Body of pancreas (tissue), 4 donors: ENCODE results near the gene ARFRP1. TPM values are rescaled to one million over a fixed set of nuclear protein-coding genes. Genes with fewer than 3 reads are reported as not detected.

ENCODE experiments used
- ATAC-seq: fragments of 150-250 bp; one replicate; pipeline ENCODE4 v1.9.1; 2016
- DNase-seq, 4 donors: peaks; one replicate each; pipeline ENCODE4 v3.0.0-alpha.2; 2019
- H3K27ac ChIP-seq, 4 donors: fragments of 200-600 bp; sonication (generic); 1 replicate in 3 of 4; 2 replicates in 1 of 4; pipeline versions ENCODE4 v1.5.1 to v1.6.1; 2016 to 2019; ENCODE audit warnings: mild to moderate bottlenecking in 1 of 4, mixed read lengths in 1 of 4, moderate library complexity in 1 of 4
- H3K27me3 ChIP-seq, 2 donors: fragments of 200-600 bp; sonication (generic); one replicate each; pipeline ENCODE4 v1.6.0; 2016; ENCODE audit warnings: mild to moderate bottlenecking in 1 of 2
- H3K36me3 ChIP-seq, 2 donors: fragments of 200-600 bp; sonication (generic); replicated peaks in 1 of 2; 2 replicates each; pipeline ENCODE4 v1.5.1; 2016; ENCODE audit warnings: low read depth in 2 of 2; ENCODE audit not compliant: insufficient read depth in 1 of 2
- H3K4me1 ChIP-seq: fragments of 200-600 bp; sonication (generic); one replicate; pipeline ENCODE4 v1.6.0; 2016
- H3K4me3 ChIP-seq, 2 donors: fragments of 200-600 bp; sonication (generic); 1 replicate in 1 of 2; 2 replicates in 1 of 2; pipeline ENCODE4 v1.5.1; 2016 to 2019
- H3K9me3 ChIP-seq, 3 donors: fragments of 200-600 bp; sonication (generic); 1 replicate in 2 of 3; 2 replicates in 1 of 3; pipeline ENCODE4 v1.5.1; 2016
- CTCF ChIP-seq, 7 experiments: fragments of 450-650 bp in 4 of 7; fragments of 200-600 bp in 3 of 7; sonication (generic) in 3 of 7; IDR thresholded peaks; one replicate each; pipeline ENCODE4 v1.5.1; 2016 to 2019; ENCODE audit warnings: antibody characterized with exemption in 7 of 7
- POLR2A ChIP-seq, 3 donors: fragments of 450-650 bp; IDR thresholded peaks; one replicate each; pipeline ENCODE4 v1.6.1; 2016; ENCODE audit warnings: antibody characterized with exemption in 3 of 3, mild to moderate bottlenecking in 2 of 3
- WGBS, 2 donors: methylation state at CpG; one replicate each; pipeline ENCODE4 v1.1.5; 2017; 5-methylcytosine and 5-hydroxymethylcytosine counted together
- intact Hi-C: fragments of 100-400 bp; cut with DNase I; formaldehyde crosslinking; loops from one replicate; pipeline ENCODE4 v1.15.1; 2023
- total RNA-seq, 2 donors: library from RNA; depleted of rRNA; stranded (reverse); fragments of >200 nt; gene quantifications; one replicate each; pipeline ENCODE4 v1.1.0, GENCODE V29; 2016

The ARFRP1 gene
- 10 to 100 TPM; 22.6 to 23.4 TPM for total RNA-seq

DNA sequence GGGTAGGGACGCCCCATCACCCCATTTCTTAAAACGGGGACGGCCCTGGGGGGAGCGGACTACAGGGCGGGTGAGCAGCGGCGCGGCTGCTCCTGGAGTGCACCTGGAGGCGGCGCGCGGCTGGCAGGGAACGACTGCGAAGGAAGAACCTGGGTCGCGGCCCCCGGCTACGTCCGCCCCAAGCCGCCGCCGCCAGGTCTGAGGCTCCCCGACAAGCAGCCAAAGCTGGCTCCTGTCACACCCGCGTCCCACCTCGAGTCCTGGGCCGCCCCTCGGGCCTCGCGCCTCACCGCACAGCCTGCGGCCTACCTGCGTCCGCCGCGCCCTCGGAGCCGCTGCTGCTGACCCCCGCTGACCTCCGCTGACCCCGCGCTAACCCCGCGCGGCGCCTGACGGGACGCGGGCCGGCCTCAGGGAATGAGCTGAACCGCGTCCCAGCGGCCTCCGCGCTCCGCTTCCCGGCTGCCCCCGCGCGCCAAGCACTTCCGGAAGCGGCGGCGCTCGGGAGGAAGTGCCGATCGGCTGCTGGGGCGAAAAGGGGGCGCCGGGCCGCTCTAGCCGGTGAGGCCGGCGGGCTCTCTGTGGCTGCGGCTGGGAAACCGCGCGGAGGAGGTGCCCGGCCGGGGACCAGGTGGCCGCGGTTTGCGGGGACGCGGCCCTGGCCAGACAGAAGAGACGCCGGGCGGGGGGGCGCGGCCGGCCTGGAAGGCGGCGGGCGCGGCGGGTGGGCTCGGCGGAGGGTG is at the start of gene ARFRP1, which contains the start of gene ZGPAT:
ARFRP1 (minus strand) TSS at position 419 of the 743 bp plus-strand sequence. CDS start 885 bp downstream, outside the sequence.
ZGPAT (plus strand) TSS at position 482 of the 743 bp plus-strand sequence. CDS start 542 bp downstream, outside the sequence.
- H3K4me3 ChIP-seq: peak within 1 kb of the TSS; percentile 67 to 88
- peak within 1 kb of the TSS; percentile 69 to 83 (median 78) for H3K27ac ChIP-seq
- no peaks in the 10 kb centered on the region for H3K9me3 ChIP-seq
- WGBS, 2 donors: 1% methylated on average over 51 of the region's 98 CpGs; no CpG with 5 or more reads in 1 of the 2 donors
- ATAC-seq (peak; percentile 96), DNase-seq (peak; percentile 87 to 93 (median 89))
- H3K27me3 ChIP-seq: no peaks in the 10 kb centered on the region
- intact Hi-C loops: no loop called here
- peaks cover 24% of the 10 kb centered on the region for H3K4me1 ChIP-seq
- TF ChIP-seq CTCF (IDR thresholded peaks at IDR 0.05) (peak in 1 of 7 experiments; percentile 20), POLR2A (IDR thresholded peaks at IDR 0.05) (peak; percentile 13 to 58 (median 54))
- H3K36me3 ChIP-seq: peaks cover 0 to 9% of the 10 kb centered on the region in 2 donors

GRCh38 chr20:63756648-63756991 is 48.8 kb upstream of the ARFRP1 start:
- WGBS, 2 donors: 51 to 71% methylated on average over 6 to 8 of the region's 8 CpGs
- no peaks in the 10 kb centered on the region for H3K36me3 ChIP-seq
- no peaks in the 10 kb centered on the region for H3K27me3 ChIP-seq
- no peaks in the 10 kb centered on the region for H3K4me1 ChIP-seq
- ATAC-seq (no peak), DNase-seq (no peak)
- no peak overlapping the region for H3K27ac ChIP-seq
- H3K9me3 ChIP-seq: no peaks in the 10 kb centered on the region
- H3K4me3 ChIP-seq: no peak overlapping the region
- TF ChIP-seq CTCF (IDR thresholded peaks at IDR 0.05) (no peak), POLR2A (IDR thresholded peaks at IDR 0.05) (no peak)
- intact Hi-C loops: no loop called here

DNA sequence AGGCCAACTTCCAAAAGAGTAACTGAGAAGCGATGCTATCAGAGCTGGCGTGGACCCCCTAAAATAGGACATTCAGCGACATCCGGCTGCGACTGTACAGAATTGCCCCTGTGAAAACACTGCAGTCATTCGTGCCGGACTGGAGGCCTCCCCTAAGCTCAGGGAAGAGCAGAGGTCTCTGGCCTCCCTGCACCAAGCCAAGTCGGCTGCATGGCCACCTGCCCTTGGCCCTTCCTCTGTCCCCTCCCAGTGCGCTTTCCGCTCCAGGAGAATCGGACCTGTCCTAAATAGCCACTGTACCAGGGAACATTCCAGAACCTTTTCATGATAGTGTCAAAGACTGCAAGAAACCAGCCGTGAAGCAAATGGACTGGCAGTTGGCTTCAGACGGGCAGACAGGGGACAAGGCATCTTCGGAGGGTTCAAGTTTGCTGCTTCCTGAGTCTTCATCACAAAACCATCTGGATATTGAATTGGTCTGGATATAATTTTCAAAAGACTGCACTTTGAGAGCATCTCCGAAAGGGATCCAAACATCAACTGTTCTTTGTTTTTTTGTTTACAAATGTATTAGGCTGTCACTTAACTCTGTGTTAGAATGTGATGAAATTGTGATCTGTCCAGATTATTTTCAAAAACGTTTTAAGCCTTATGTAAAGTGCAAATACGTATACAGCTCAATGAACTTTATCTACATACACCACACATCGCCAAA is 48.3 kb upstream of the ARFRP1 start:
- 79 to 81% methylated on average over 15 to 18 of the region's 18 CpGs for whole genome bisulfite sequencing, 2 donors
- DNase-seq (no peak), ATAC-seq (no peak)
- H3K36me3 ChIP-seq: no peaks in the 10 kb centered on the region
- intact Hi-C loops: no loop called here
- H3K4me1 ChIP-seq: no peaks in the 10 kb centered on the region
- H3K27me3 ChIP-seq: no peaks in the 10 kb centered on the region
- H3K4me3 ChIP-seq: no peak overlapping the region
- H3K27ac ChIP-seq: no peak overlapping the region
- H3K9me3 ChIP-seq: no peaks in the 10 kb centered on the region
- TF ChIP-seq POLR2A (IDR thresholded peaks at IDR 0.05) (no peak), CTCF (IDR thresholded peaks at IDR 0.05) (no peak)

DNA sequence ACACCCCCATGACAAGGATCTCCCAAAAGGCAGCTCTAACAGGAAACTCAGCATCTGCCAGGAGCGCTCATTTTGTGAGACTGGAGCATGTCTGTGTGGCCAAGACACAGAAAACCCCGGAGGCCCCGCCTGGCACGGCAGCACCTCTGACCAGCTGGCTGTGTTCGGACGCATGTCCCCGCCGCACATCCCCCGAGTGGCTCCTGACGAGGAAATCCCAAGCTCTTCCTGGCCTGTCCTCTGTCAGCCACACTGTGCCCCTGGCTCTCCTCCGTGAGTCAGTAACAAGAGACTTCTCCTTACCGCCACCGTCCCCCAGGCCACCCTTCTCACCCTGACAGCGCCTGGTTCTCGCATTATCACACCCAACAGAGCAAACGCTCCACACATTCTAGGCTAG is 46.2 kb upstream of the ARFRP1 start:
- DNase-seq: no peak
- Histone ChIP-seq H3K27ac (no peak overlapping the region), H3K36me3 (no peaks in the 10 kb centered on the region), H3K27me3 (no peaks in the 10 kb centered on the region), H3K4me3 (no peak overlapping the region), H3K9me3 (no peaks in the 10 kb centered on the region), H3K4me1 (no peaks in the 10 kb centered on the region)
- WGBS, 2 donors: 83 to 84% methylated on average over 7 to 16 of the region's 16 CpGs
- no peak for ATAC-seq
- intact Hi-C loops: no loop called here
- TF ChIP-seq CTCF (IDR thresholded peaks at IDR 0.05) (no peak), POLR2A (IDR thresholded peaks at IDR 0.05) (no peak)
